Erythroblast (primary cell): Measurements from ENCODE around the gene FSTL4.

ENCODE experiments used
- DNase-seq, 2 experiments: peaks; one replicate each; lab custom pipeline; 2025; lab: John Stamatoyannopoulos, UW
- GATA1 ChIP-seq: IDR thresholded peaks from 2 replicates; pipeline ENCODE4 v1.6.1; 2011; ENCODE audit warnings: low read depth, mild to moderate bottlenecking, control low read depth, low read length, moderate library complexity
- POLR2A ChIP-seq: IDR thresholded peaks from 2 replicates; pipeline ENCODE4 v1.6.1; 2011; ENCODE audit warnings: mild to moderate bottlenecking, low read length

The FSTL4 gene

DNA sequence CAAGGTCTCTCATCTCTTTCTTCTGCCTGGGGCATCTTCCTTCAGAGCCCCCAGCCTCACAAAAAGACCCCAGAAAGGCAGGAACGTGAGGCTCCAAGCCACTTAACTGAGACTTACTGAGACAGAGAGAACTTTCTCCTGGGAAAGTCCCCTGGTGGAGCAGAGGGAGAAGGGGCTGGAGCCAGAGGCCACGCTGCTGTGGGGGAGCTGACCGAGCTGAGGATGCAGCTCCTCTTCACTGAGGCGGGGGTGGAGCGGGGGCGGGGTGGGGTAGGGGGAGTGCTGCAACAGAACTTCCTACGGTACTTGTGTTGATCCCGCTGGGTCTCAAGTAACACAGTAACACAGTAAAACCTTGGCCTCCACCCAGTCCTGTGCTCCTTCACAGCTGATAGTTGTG, 204.0 kb downstream of the FSTL4 start:
- TF ChIP-seq GATA1 (no peak), POLR2A (no peak)
- DNase-seq, result no peak

DNA sequence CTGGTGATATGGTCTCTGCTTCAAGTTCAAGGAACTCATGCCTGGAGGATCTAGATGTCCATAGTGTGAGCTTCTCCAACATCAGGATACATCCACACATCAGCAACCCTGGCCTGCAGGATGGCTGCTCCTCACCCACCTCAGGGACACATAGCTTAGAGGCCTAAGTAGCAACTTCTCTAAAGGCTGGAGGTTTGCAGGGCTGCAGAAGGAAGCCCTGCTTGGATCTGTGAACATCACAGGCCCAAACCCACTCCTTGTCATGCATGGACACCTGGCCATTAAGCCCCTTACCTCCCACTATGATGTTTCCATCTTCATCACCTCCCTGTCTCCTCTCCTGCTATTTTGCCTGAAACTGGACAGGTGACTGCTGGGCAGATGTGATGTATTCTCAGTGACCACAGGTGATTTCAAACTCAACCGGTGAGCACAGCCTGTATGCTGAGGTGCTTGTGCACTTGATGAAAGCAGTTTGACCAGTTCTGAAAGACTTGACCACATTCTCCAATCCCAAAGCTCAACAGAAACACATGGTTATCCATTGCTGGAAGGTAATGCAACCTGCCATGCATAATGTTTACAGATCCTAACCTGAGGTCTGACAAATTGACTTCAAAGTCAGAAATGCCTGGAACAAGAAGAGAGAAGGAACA, 205.2 kb downstream of the FSTL4 start:
- no peak for DNase-seq
- no peak for TF ChIP-seq POLR2A
- TF ChIP-seq GATA1, result no peak

DNA sequence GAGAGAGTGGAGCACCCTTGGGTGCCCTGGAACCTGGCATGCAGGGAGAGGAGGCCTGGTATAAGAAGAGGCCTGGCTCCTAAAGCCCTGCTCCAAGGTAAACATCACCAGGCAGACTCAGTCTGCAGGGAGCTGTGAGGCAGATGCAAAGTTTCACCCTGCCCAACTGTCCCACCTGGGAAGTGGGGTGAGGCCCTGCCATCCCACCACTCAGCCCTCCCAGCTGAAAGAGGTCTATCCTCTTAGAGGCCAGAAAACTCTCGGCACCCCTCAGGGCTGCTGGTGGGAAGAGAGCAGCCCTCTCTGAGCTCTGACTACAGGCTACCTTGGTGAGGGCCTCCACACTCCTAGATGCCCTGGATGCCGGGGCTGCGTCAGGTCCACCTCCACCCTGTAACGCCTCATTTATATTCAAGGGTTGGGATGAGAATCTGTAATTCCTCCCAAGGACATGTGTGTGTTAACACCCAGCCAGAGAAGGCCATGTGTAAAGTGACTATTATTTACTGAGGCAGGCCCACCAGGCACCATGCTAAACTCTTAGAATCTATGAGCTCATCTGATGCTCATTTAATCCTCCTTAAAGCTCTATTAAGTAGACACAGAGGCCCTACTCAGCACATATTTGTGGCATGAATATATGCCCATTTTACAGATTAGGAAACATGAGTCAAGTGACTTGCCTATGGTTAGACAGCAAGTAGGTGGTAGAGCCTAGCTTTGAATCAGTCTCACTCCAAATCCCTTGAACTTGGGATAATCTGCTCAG, 205.9 kb downstream of the FSTL4 start:
- DNase-seq, result no peak
- TF ChIP-seq GATA1 (no peak), POLR2A (no peak)

DNA sequence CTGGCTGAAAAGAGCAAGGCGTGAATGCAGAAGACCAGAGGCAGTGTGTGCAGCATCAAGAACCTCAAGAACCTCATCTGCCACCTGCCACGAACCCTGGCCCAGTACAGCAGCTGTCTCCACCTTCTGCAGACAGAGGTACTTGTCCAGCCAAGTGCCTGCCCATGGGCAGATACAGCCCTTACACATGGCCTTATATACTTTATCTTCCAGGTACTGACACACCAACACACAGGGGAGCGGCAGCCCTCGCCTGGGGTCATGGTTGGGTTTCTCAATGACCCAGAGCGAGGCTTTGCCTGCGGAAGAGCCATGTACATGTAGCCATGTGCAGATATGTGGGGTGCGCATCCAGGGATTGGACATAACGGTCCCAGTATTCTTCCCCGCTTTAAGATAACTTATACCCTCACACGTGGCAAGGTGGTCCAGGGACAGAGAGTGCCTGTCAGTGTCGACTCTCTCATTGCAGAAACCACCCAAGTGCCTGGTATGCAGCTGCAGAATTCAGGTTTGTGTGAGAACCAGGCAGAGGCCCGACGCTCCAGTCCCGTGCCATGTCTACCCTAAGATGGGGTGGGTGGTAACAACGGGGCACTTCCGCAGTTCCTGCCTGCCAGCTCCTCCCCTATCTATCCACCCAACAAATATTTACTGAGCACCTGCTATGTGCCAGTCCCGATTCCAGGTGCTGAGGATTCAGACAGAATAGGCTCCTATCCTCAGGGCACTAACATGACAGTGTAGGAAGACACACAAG, 206.9 kb downstream of the FSTL4 start:
- no peak for TF ChIP-seq POLR2A
- no peak for TF ChIP-seq GATA1
- DNase-seq, result no peak

DNA sequence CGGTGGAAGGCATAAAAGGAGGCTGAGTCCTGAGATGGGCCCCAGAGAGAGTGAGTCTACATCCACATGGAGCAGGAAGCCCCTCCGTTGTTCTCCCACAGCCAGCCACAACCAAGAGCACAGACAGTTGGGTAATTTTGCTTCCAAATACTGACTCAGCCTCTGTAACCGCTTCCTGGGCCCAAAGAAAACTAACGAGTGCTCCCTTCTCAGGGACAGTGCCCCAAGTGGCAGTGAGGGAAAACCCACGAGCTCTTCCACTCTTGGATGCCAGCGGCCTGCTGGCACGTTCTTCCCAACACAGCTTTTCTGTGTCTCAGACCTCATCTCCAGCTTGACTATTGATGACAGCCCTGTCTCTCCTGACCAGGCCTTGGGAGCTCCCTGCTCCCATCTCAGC, 207.6 kb downstream of the FSTL4 start:
- DNase-seq, result no peak
- TF ChIP-seq GATA1 (no peak), POLR2A (no peak)

DNA sequence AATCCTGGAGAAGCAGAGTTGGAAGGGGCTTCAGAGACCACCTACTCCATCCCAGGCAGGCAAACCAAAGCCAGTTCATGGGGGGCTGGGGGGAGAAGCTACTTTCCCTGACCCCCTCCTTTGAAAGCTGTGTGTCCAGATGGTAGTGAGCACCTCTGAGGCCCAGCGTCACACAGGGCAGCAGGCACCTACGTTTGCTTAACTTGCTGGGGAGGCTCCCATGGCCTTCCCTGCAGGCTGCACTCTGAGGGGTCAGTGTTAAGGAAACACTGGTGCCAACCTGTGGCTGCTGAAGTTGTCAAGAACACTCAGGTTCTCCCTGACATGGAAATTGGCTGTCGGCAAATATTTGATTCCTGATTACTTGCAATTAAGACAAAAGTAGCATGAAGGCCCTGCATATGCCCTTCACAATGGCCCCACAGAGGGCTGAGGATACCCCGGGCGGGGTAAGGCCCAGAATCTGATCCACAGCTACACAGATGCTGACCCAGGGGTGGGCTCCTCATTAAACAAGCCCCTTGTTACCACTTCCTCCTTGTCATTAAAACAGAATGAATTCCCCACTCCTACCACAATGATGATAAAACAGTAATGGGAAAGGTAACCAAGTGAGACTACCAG, 208.5 kb downstream of the FSTL4 start:
- DNase-seq, result no peak
- TF ChIP-seq POLR2A (no peak), GATA1 (no peak)

DNA sequence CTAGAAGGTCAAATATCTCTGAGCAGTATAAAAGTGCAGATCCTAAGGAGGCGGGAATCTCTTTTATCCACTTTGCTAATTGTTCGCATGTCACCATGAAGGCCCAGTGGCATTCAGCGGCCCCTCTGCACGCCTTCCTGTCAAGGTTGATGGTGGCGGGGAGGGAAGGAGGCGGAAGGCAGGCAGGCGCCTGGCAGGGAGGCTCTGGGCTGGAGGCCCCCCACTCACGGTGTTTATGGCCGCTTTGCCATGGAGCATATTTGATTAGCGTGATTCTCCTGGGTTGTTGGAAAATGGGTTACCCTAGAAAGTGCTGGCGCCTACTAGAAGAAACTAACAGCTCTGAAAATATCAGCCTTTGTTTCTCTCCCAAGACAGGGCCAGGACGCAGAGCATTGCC, 209.6 kb downstream of the FSTL4 start:
- no peak for DNase-seq

DNA sequence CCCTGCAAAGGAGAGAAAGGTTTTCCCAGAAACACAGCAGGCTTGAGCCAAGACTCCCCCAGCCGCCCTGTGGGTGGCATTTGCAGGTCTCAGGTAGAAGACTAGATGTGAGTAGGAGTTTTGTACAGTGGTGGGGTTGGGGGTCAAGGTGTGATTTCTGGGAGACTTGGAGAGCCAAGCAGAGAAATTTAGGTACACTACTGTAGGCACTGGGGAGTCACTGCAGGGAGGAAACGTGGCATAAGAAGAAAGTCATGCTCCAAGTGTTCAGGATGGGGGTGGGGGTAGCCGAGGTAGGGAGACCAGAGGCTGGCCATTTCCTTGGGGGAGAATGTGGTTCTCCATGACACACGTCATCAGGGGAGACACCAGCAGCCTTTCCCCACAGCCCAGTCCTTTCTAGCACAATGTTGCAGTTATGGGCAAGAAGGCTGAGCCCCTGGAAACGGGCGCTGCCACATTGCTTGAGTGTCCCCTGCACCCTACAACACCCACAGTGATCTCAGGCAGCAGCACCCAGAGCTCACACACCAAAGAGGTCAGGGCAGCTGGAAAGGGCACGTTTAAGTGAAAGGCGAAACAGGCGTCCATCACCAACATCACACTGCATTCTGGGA, 210.5 kb downstream of the FSTL4 start:
- no peak for DNase-seq
- no peak for TF ChIP-seq POLR2A
- no peak for TF ChIP-seq GATA1

More for the DNA sequence above, 209.6 kb downstream of the FSTL4 start:
- TF ChIP-seq POLR2A, result no peak
- TF ChIP-seq GATA1, result no peak

DNA sequence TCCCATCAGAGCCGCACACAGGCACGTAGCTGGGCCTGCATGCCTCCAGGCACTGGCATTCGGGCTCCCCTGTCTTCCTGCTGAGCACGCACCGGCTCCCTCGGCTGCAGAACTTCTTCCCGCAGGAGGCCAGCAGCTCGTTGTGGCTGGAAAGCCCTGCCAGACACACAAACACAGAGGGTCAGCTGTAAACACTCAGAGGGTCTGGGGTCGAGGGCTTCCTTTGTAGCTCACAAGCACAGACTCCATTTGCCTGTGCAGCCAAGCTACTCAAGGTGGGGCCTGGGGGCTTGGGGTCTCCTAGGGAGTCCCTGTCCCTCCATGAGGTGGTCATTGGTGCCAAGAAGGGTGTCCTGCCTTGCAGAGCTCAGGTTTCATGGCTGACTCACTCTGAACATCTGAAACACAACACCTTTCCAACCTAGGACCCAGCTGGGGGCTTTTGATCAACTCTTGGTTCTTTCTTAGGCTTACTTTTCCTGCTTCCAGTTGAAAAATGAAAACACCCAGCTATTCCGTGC, 211.4 kb downstream of the FSTL4 start:
- TF ChIP-seq POLR2A (no peak), GATA1 (no peak)
- no peak for DNase-seq

DNA sequence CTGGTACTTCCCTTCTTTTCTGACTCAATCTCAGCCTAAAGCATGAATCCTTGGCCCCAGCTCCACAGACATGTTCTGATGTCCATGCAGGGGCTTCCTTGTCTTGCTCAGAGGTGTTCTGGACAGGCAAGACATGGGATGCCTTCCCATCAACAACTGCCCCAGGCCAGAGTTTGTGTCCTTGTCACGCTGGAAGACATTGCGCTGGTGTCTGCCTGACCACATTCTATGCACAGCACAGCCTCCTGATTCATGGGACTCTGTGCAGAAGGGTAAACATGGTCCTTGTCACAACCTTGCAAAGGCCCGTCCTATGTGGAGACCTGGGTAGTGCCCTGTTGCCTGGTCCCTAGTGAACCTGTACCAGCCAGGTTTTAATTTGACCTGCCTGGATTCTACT, 212.2 kb downstream of the FSTL4 start:
- no peak for TF ChIP-seq GATA1
- no peak for TF ChIP-seq POLR2A
- DNase-seq, result no peak

DNA sequence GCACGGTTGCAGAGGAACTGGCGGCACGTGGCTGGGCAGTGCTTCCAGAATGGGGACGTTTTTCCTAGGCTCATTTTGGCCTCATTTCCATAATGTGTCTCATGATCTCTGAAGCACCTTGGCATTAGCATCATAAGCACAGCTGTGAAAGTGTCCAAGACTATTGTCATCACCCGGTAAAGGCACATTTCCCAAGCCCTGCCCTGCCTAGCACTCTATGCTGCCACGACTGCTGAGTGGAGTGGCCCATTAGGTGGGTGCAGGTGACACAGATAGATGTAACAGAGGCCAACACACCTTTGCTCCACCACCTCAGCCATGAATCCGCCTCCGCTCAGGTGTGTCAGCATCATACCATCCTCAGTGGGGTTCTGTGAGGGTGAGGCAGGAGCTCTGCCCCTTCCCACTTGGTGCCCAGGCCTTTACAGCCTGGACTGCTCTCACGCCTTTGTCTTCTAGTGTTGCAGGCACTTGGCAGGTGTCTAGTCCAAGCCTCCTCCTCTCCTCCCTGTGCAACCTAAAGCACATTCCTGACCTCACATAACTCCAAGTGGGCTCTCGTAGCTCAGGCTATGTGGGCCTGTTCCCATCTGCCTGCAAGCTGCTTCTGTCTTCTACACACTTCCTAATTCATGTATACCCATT, 213.0 kb downstream of the FSTL4 start:
- TF ChIP-seq POLR2A (no peak), GATA1 (no peak)

DNA sequence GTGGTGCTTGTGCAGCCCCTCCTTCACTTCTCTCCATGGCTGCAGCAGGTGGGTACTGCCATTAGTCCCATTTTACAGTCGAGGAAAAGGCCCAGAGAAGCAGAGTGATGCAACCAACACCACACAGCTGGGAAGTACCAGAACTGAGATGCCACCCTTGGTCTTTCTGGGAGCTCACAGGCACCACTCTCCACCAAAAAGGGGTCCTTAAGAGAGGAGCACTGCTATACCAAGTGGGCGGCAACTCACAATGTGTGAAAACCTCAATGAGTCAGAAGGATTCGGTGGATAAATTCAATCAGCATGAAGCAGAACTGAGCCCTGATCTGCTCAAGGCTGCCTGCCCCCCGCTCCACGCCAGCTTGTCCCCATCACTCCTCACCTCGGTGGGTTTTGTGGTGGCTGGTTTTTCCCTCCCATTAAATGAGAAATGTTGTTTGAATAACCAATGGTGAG, 213.7 kb downstream of the FSTL4 start:
- no peak for DNase-seq

More for the DNA sequence above, 213.0 kb downstream of the FSTL4 start:
- DNase-seq, result no peak

More for the DNA sequence above, 213.7 kb downstream of the FSTL4 start:
- TF ChIP-seq GATA1 (no peak), POLR2A (no peak)
